Umbilical cord (tissue), 2 donors: ENCODE results near the gene ZNF180. TPM values are rescaled to one million over a fixed set of nuclear protein-coding genes. Genes with fewer than 3 reads are reported as not detected.
"Not testable (repeated sequence)": the region's sequence is repeated elsewhere in the genome, so short reads cannot be mapped to it uniquely, and the experiment has no call there.

Experiments used
- DNase-seq: peaks from one replicate; pipeline ENCODE4 v3.0.0-alpha.2; 2015; ENCODE audit warnings: low spot score
- total RNA-seq: library from RNA; depleted of rRNA; stranded (reverse); fragments of >200 nt; gene quantifications from one replicate; pipeline ENCODE4 v1.2.3, GENCODE V29; 2014; ENCODE audit warnings: low replicate concordance; ENCODE audit not compliant: insufficient read depth

ZNF180 gene
- 15.9 TPM for total RNA-seq

GRCh38 chr19:44499962-44500949, at the start of gene ZNF180:
TSS of gene ZNF180 (minus strand) at chr19:44500522. CDS start at chr19:44497334, 3,188 bp downstream.
- DNase-seq, result peak; percentile 98

- DNase-seq, result no peak
Observed at GRCh38 chr19:44549507-44549906, 49.2 kb upstream of the ZNF180 start.

- no peak for DNase-seq
Observed at GRCh38 chr19:44548736-44549135, 48.4 kb upstream of the ZNF180 start.

GRCh38 chr19:44544031-44544430, 43.7 kb upstream of the ZNF180 start:
- DNase-seq, result no peak

DNA sequence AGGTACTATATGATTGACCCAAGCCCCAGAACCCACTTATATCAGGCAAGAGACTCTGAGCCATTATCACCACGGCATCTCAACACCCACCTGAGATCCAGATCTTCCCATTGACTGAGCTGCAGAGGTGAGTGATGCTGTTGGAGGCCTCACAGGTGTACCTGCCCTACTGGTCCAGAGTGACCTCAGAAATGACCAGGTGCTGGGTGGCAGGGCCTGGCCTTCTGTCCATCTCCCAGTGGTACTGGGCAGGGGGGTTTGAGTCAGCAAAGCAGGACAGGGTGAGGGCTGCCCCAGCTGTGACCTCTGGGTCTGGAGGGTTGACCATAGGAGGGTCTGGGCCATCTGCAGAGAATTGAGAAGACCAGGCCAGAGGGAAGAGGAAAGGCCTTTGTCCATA, 42.3 kb upstream of the ZNF180 start:
- DNase-seq, result no peak

DNA sequence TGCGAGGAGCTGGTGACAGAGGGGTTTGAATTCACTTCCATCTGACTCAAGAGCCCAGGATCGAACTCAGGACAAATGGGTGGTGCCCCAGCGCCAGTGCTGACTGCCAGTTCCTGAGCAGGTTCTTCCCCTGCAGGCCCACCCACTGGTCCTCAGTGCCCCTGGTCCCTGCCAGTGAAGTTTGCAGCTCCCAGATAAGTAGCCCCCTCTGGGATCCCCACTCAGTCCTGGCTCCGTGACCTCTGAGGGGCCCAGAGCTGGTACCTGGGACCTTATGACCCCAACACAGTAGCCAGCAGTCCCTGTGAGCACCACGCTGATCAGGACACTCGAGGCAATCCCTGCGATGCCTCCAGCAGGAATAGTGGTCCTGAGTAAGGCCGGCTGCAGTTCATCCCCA, 40.4 kb upstream of the ZNF180 start:
- DNase-seq, result no peak

DNA sequence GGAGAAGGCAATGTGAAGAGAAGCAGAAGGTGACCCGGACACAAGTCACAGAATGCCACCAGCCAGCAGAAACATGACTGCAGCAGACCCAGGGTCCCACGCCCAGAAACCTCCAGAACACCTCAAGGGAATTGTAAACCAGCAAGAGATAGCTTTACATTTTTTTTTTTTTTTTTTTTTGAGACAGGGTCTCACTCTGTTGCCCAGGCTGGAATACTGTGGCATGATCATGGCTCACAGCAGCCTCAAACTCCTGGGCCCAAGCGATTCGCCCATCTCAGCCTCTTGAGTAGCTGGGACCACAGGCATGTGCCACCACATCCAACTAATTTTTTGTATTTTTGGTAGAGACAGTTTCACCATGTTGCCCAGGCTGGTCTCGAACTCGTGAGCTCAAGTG, 39.7 kb upstream of the ZNF180 start:
- no peak for DNase-seq

DNA sequence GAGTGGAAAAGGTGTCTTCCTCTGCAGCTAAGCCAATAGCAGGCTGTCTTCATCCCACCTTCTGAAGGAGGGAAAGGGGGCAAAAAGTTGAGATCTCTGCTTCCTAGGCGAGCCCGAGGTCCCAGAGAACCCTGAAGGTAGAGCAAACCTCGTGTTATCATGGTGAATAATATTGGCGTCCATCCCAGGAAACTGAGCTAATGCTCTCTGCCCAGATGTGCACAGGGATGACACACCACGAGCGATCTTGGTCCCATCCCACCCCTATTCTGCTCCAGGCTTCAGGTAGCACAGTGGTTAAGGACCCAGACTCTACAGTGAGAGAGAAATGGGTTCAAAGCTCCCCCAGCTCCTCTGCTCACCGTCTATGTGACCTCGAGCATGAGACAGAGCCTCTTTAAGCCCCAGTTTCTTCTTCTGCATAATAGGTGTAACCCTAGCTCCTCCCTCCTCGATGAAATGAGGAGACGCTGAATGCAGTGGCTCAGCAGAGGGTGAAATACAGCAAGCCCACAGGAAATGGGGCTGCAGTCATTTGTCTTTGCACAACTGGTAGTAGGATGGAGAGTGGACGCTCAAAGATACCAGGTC, 39.0 kb upstream of the ZNF180 start:
- DNase-seq, result no peak

DNA sequence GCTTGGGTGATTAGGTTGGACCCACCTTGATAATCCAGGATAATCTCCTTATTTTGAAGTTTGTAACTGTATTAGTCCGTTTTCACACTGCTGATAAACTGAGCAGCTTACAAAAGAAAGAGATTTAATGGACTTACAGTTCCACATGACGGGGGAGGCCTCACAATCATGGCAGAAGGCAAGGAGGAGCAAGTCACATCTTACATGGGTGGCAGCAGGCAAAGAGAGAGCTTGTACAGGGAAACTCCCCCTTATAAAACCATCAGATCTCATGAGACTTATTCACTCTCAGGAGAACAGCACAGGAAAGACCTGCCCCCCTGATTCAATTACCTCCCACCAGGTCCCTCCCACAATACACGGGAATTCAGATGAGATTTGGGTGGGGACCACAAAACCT, 35.0 kb upstream of the ZNF180 start:
- not testable (repeated sequence) for DNase-seq

- no peak for DNase-seq
Observed at GRCh38 chr19:44532819-44533218, 32.5 kb upstream of the ZNF180 start.

GRCh38 chr19:44530777-44531176, 30.5 kb upstream of the ZNF180 start:
- DNase-seq, result no peak

DNA sequence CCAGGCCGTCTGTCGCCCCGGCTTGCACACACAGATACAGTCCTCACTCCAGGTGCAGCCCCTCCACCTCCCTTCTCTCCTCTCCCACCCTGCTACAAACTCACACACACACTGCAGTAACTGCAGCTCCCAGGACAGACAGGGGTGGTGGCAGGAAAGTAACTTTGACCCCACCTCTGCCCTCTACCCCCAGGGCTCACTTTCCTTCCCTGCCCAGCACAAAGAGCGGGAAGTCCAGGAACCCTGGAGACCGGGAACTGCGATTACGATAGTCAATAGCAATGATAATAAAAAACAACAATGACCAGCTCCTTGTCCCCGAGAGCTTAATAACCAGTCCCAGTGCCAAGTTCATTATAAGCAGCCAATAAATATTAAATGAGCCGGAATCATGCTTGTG, 29.2 kb upstream of the ZNF180 start, which contains the start of gene CEACAM20:
CEACAM20 (minus strand) TSS at position 140 of the 400 bp plus-strand sequence. CDS start 166 bp downstream, outside the sequence.
- DNase-seq, result no peak

- no peak for DNase-seq
Observed at GRCh38 chr19:44527554-44527953, 27.2 kb upstream of the ZNF180 start.

- no peak for DNase-seq
Observed at GRCh38 chr19:44525721-44526430, 25.6 kb upstream of the ZNF180 start.

- DNase-seq, result no peak
Observed at GRCh38 chr19:44521370-44521769, 21.0 kb upstream of the ZNF180 start.

- DNase-seq, result no peak
Observed at GRCh38 chr19:44517146-44517545, 16.8 kb upstream of the ZNF180 start.

GRCh38 chr19:44515907-44516306, 15.6 kb upstream of the ZNF180 start:
- no peak for DNase-seq

- DNase-seq, result no peak
Observed at GRCh38 chr19:44515031-44515430, 14.7 kb upstream of the ZNF180 start.

GRCh38 chr19:44512326-44513298, 12.3 kb upstream of the ZNF180 start:
- no peak for DNase-seq

- no peak for DNase-seq
Observed at GRCh38 chr19:44509478-44509877, 9.2 kb upstream of the ZNF180 start.

- DNase-seq, result no peak
Observed at GRCh38 chr19:44499559-44499958, 763 bp downstream of the ZNF180 start.
